Esophagus muscularis mucosa (tissue), 4 donors: ENCODE measurements around the gene PLCD3.

Source experiments
- EP300 ChIP-seq: sonication (generic); formaldehyde crosslinking; IDR thresholded peaks from one replicate; pipeline ENCODE4 v1.6.1; 2017; ENCODE audit warnings: antibody characterized with exemption
- POLR2A ChIP-seq: fragments of 450-650 bp; IDR thresholded peaks from one replicate; pipeline ENCODE4 v1.6.1; 2017; ENCODE audit warnings: antibody characterized with exemption, moderate library complexity, mild to moderate bottlenecking, low read depth
- POLR2AphosphoS5 ChIP-seq, 2 donors: sonication (generic); formaldehyde crosslinking; IDR thresholded peaks; one replicate each; pipeline ENCODE4 v1.6.1; 2017; ENCODE audit warnings: antibody characterized with exemption in 2 of 2
- TF ChIP-seq, protein P1 (sequence below), 3 experiments: fragments of 200-600 bp in 2 of 3; fragments of 450-650 bp in 1 of 3; sonication (generic) in 2 of 3; IDR thresholded peaks; one replicate each; pipeline ENCODE4 v1.5.1; 2017 to 2019; ENCODE audit warnings: antibody characterized with exemption in 3 of 3, mild to moderate bottlenecking in 2 of 3, moderate library complexity in 1 of 3

GRCh38 chr17:45104029-45104428 is 28.3 kb downstream of the PLCD3 start:
- TF ChIP-seq, protein P1, sequence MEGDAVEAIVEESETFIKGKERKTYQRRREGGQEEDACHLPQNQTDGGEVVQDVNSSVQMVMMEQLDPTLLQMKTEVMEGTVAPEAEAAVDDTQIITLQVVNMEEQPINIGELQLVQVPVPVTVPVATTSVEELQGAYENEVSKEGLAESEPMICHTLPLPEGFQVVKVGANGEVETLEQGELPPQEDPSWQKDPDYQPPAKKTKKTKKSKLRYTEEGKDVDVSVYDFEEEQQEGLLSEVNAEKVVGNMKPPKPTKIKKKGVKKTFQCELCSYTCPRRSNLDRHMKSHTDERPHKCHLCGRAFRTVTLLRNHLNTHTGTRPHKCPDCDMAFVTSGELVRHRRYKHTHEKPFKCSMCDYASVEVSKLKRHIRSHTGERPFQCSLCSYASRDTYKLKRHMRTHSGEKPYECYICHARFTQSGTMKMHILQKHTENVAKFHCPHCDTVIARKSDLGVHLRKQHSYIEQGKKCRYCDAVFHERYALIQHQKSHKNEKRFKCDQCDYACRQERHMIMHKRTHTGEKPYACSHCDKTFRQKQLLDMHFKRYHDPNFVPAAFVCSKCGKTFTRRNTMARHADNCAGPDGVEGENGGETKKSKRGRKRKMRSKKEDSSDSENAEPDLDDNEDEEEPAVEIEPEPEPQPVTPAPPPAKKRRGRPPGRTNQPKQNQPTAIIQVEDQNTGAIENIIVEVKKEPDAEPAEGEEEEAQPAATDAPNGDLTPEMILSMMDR (IDR thresholded peaks at IDR 0.05), result no peak
- TF ChIP-seq POLR2A (no peak), POLR2AphosphoS5 (IDR thresholded peaks at IDR 0.05) (no peak), EP300 (no peak)
